ENCODE measurements around the gene WASHC2C. TPM values are rescaled to one million over a fixed set of nuclear protein-coding genes. Genes with fewer than 3 reads are reported as not detected.
"Not testable (repeated sequence)": the region's sequence is repeated elsewhere in the genome, so short reads cannot be mapped to it uniquely, and the experiment has no call there.

WASHC2C gene
- total and polyA plus RNA-seq, 7 donors: 25.8 to 40.8 (median 31.7) TPM

DNA sequence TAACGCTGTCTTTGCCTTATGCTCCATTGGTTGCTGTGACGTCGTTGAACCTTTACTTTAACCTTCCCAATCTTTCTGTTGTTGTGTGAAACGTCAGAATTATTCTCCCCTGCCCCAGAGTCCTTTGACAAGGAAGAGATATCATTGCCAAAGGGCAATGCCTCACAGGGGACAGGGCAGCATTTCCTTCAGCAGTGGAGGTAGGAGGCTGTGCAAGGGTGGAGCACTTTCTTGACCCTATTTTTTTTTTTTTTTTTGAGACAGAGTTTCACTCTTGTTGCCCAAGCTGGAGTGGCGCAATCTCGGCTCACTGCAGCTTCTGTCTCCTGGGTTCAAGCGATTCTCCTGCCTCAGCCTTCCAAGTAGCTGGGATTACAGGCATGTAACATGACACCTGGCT lies 14.5 kb downstream of the WASHC2C start:
- not testable (repeated sequence) for H3K4me1 ChIP-seq

GRCh38 chr10:45742014-45742413 lies 14.9 kb downstream of the WASHC2C start:
- peaks cover 0 to 29% (median 3%) of the 10 kb centered on the region in 4 donors for H3K36me3 ChIP-seq
- DNase-seq; H3K27ac ChIP-seq; H3K4me1 ChIP-seq; H3K9me3 ChIP-seq; H3K4me3 ChIP-seq; H3K27me3 ChIP-seq; intact Hi-C loops (cut with DNase I): not testable (repeated sequence)
- WGBS, 2 donors: 95 to 97% methylated on average over 6 to 7 of the region's 7 CpGs

More for the DNA sequence above, 14.5 kb downstream of the WASHC2C start:
- DNase-seq; H3K27ac ChIP-seq; H3K9me3 ChIP-seq; H3K4me3 ChIP-seq; intact Hi-C loops (cut with DNase I); H3K27me3 ChIP-seq: not testable (repeated sequence)
- WGBS, 2 donors: 89 to 92% methylated on average over 7 of the region's 7 CpGs
- peaks cover 0 to 26% (median 2%) of the 10 kb centered on the region in 4 donors for H3K36me3 ChIP-seq

DNA sequence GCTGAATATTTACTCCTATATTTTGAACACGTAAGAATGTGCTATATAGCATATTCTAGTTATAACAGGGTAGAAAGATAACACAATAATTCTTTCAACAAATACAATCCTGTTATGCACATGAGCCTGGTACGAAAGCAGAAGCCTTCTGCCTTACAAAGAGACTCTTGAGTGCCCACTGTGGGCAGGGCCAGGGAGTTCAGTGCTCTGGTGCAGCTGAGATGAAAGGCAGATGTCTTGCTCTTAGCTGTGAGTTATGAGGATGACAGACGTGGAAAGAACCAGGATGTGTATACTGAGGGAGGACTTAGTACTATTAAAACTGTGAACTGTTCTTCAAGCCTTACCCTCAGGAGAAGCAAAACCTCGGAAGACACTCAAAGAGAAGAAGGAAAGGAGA lies 24.1 kb downstream of the WASHC2C start:
- H3K36me3 ChIP-seq: peaks cover 0 to 43% (median 4%) of the 10 kb centered on the region in 4 donors
- WGBS, 2 donors: 85 to 89% methylated on average over 2 of the region's 4 CpGs
- H3K4me1 ChIP-seq; DNase-seq; H3K27ac ChIP-seq; H3K9me3 ChIP-seq; H3K4me3 ChIP-seq; H3K27me3 ChIP-seq; intact Hi-C loops (cut with DNase I): not testable (repeated sequence)

DNA sequence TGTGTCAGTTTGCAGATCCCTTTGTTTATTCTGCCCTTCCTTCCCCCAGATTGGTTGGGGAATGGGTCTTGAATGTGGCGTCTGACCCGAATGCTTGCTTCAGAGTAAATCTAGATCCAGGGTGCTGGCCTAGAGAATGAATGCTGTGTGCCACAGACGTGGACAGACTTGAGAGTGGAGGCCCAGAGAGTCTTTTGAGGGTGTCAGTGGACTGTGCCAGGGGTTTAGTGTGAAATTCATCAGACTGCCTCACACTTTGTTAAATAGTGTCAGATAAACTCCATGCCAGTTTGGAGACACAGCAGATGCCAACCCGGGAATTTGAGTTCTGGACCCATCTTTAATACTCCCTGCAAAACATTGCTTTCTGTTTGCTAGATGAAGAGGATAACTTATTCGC lies 25.1 kb downstream of the WASHC2C start:
- WGBS, 2 donors: 93 to 96% methylated on average over 4 of the region's 5 CpGs
- H3K4me1 ChIP-seq; H3K27ac ChIP-seq; DNase-seq; H3K27me3 ChIP-seq; intact Hi-C loops (cut with DNase I); H3K9me3 ChIP-seq; H3K4me3 ChIP-seq: not testable (repeated sequence)
- peaks cover 0 to 35% (median 3%) of the 10 kb centered on the region in 4 donors for H3K36me3 ChIP-seq

DNA sequence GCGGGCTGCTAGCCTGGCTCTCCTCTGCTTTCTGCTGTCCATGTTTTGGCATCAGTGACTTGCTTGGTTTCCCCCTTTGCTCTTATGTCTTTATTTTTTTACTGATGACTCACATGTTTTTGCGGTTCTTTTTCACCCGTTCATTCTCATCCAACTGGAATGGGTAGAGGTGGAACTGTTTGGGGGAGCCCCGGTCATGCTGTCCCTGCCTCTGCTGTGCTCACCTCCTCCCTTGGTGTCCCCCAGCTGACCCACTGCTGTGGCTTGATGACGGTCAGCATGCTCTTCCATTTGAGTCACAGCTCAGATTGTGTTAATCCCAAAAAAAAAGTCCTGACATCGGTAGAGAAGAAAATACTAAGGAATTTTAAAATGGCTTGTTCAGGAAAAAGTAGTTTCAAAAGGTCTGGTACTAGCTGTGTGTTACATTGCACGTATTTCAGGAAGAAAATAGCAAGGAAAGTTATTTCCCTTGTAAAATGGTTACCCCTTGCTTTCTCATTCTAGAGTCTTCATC lies 27.0 kb downstream of the WASHC2C start:
- intact Hi-C loops (cut with DNase I); H3K27me3 ChIP-seq; H3K4me3 ChIP-seq; H3K27ac ChIP-seq; H3K4me1 ChIP-seq; DNase-seq; H3K9me3 ChIP-seq: not testable (repeated sequence)
- peaks cover 0 to 44% (median 6%) of the 10 kb centered on the region in 4 donors for H3K36me3 ChIP-seq
- 96% methylated on average over 7 of the region's 7 CpGs for WGBS, 2 donors

DNA sequence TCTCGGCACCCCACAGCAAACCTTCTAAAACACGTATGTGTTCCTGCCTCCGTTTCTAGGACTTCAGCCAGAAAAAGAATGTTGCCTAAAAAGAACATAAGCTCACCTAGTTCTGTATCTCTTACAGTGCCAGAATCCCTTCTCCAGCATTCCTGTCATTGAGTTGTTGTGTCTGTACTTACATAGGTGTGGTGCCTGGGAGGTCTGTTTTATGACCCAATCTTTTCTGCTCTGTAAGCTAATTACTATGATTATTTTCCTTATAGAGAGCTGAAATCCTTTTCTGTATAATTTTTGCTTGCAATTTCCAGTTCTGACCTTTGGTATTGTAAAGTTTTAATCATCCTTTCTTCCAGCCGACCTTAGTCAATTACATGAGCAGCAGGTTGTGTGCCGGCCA lies 28.0 kb downstream of the WASHC2C start:
- H3K27me3 ChIP-seq; H3K9me3 ChIP-seq; DNase-seq; intact Hi-C loops (cut with DNase I); H3K4me1 ChIP-seq; H3K4me3 ChIP-seq; H3K27ac ChIP-seq: not testable (repeated sequence)
- 67 to 79% methylated on average over 3 of the region's 5 CpGs for WGBS, 2 donors
- peaks cover 0 to 42% (median 6%) of the 10 kb centered on the region in 4 donors for H3K36me3 ChIP-seq

DNA sequence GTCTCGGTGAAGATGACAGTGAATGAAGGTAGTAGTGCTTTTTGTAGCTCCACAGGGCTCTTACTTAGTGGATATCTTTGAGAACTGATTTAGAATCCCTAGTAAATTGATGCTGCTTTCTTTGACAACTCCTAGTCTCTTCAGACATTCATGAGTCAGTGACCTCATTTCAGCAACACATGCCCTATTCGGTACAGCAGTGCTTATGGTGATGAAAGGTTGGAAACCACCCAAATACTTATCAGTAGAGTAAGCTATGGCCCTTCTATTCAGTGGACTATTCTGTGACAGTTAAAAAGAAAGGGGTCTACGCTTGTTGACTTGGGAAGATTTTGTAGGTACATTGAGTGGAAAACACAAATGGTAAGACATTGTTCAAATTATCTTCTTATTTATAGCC lies 29.0 kb downstream of the WASHC2C start:
- H3K27ac ChIP-seq; H3K4me3 ChIP-seq; intact Hi-C loops (cut with DNase I); DNase-seq; H3K27me3 ChIP-seq; H3K9me3 ChIP-seq; H3K4me1 ChIP-seq: not testable (repeated sequence)
- WGBS, 2 donors: 100% methylated on average over 1 of the region's 3 CpGs
- H3K36me3 ChIP-seq: peaks cover 0 to 38% (median 6%) of the 10 kb centered on the region in 4 donors

- intact Hi-C loops (cut with DNase I); H3K4me1 ChIP-seq; H3K9me3 ChIP-seq; DNase-seq; H3K4me3 ChIP-seq; H3K27me3 ChIP-seq; H3K27ac ChIP-seq: not testable (repeated sequence)
- peaks cover 0 to 32% (median 6%) of the 10 kb centered on the region in 4 donors for H3K36me3 ChIP-seq
- 93 to 95% methylated on average over 8 of the region's 8 CpGs for WGBS, 2 donors
Observed at GRCh38 chr10:45757661-45758396, 30.8 kb downstream of the WASHC2C start.

DNA sequence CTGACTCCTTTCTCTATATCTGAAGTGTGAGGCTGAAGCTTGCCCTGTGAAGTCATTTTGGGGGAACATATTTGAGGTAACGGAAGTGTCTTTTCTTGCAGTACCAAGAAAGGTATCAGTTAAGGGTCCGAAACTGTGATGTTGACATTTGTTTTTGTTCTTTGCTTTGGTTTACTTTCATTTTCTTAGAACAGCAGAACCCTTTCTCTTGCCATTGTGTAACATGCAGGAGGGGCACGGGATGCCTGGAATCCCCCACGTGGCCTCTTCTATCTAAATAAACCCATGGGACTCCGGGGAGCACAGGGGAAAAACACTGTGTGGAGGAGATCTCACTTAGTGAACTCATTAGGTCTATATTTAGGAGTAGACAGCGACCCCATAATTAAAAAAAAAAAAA lies 34.6 kb downstream of the WASHC2C start:
- H3K27ac ChIP-seq; H3K4me3 ChIP-seq; intact Hi-C loops (cut with DNase I); H3K4me1 ChIP-seq; H3K27me3 ChIP-seq; DNase-seq; H3K9me3 ChIP-seq: not testable (repeated sequence)
- peaks cover 0 to 24% (median 4%) of the 10 kb centered on the region in 4 donors for H3K36me3 ChIP-seq
- 85 to 93% methylated on average over 6 of the region's 6 CpGs for WGBS, 2 donors

- H3K9me3 ChIP-seq; H3K27ac ChIP-seq; DNase-seq; H3K4me1 ChIP-seq; intact Hi-C loops (cut with DNase I); H3K4me3 ChIP-seq; H3K27me3 ChIP-seq: not testable (repeated sequence)
- peaks cover 0 to 20% (median 0%) of the 10 kb centered on the region in 4 donors for H3K36me3 ChIP-seq
- 98 to 100% methylated on average over 2 of the region's 3 CpGs for WGBS, 2 donors
Observed at GRCh38 chr10:45763037-45763436, 36.0 kb downstream of the WASHC2C start.

DNA sequence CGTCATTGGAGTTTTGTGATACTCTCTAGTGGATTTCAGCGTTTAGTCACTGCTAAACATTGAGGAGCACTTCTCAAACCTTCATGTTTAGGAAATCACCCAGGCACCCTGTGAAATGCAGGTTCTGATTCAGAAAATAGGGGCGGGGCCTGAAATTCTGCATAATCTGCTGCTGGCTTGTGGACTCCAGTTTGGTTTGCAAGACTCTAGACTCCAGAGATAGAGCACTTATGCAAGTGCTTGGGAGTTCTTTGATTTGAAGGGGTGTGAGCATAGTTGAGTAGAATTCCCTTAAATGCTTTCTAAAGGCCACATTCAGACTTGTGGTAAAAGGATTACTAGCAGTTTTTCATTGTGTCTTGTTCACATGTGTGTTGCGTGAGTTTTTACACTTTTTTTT lies 41.3 kb downstream of the WASHC2C start:
- DNase-seq; intact Hi-C loops (cut with DNase I): not testable (repeated sequence)
- WGBS, 2 donors: 95 to 96% methylated on average over 3 of the region's 4 CpGs

GRCh38 chr10:45771757-45772461 lies 44.8 kb downstream of the WASHC2C start:
- H3K4me3 ChIP-seq; H3K4me1 ChIP-seq; H3K27me3 ChIP-seq; intact Hi-C loops (cut with DNase I); H3K27ac ChIP-seq; H3K9me3 ChIP-seq; DNase-seq: not testable (repeated sequence)
- WGBS, 2 donors: 85 to 87% methylated on average over 5 of the region's 7 CpGs
- peaks cover 0 to 14% (median 4%) of the 10 kb centered on the region in 4 donors for H3K36me3 ChIP-seq

More for the DNA sequence above, 41.3 kb downstream of the WASHC2C start:
- H3K4me1 ChIP-seq, H3K4me3 ChIP-seq, H3K27me3 ChIP-seq, H3K27ac ChIP-seq, H3K9me3 ChIP-seq: not testable (repeated sequence)
- H3K36me3 ChIP-seq: peaks cover 0 to 14% (median 3%) of the 10 kb centered on the region in 4 donors

DNA sequence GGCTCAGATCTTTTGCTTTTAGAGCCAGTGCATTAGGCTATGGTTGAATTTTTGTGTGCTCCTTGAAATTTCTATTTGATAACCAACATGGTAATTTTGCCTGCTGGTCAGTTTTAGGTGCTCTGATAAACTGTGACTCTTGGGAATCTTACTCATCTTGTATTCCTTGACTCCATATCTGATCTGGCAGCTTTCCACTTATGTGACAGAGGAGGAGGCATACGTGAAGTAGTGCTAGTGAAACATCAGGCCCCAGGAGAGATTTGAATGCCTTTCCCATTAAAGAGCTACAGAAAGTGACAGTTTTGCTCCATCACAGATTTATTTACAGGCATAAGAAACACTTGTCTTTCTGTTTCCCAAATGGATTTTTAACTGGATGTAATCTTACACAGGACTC lies 59.2 kb downstream of the WASHC2C start:
- DNase-seq; H3K27ac ChIP-seq; H3K4me1 ChIP-seq; intact Hi-C loops (cut with DNase I); H3K9me3 ChIP-seq; H3K4me3 ChIP-seq; H3K27me3 ChIP-seq: not testable (repeated sequence)
- 76 to 95% methylated on average over 1 of the region's 1 CpG for WGBS, 2 donors
- peaks cover 0 to 43% (median 2%) of the 10 kb centered on the region in 4 donors for H3K36me3 ChIP-seq
